GM19099 (cell line): Measurements from ENCODE around the gene PPP2R2C.

ENCODE experiments used
- POLR2A ChIP-seq: IDR thresholded peaks from 3 replicates; pipeline ENCODE4 v1.6.1; 2011; ENCODE audit warnings: low read depth; ENCODE audit not compliant: insufficient read length; ENCODE audit errors: extremely low read depth

PPP2R2C gene

GRCh38 chr4:6419452-6420028, 52.9 kb downstream of the PPP2R2C start:
- no peak for TF ChIP-seq POLR2A

GRCh38 chr4:6418193-6418755, 54.1 kb downstream of the PPP2R2C start:
- no peak for TF ChIP-seq POLR2A

GRCh38 chr4:6417516-6418050, 54.8 kb downstream of the PPP2R2C start:
- TF ChIP-seq POLR2A, result no peak

GRCh38 chr4:6416518-6417286, 55.7 kb downstream of the PPP2R2C start:
- no peak for TF ChIP-seq POLR2A

- TF ChIP-seq POLR2A, result no peak
These were observed 57.2 kb downstream of the PPP2R2C start for GRCh38 chr4:6415031-6415705.

- no peak for TF ChIP-seq POLR2A
These were observed 57.8 kb downstream of the PPP2R2C start for GRCh38 chr4:6414578-6414977.

- no peak for TF ChIP-seq POLR2A
These were observed 61.8 kb downstream of the PPP2R2C start for GRCh38 chr4:6410664-6411063.

- no peak for TF ChIP-seq POLR2A
These were observed 62.3 kb downstream of the PPP2R2C start for GRCh38 chr4:6410068-6410467.

- no peak for TF ChIP-seq POLR2A
These were observed 63.0 kb downstream of the PPP2R2C start for GRCh38 chr4:6409381-6409780.

- TF ChIP-seq POLR2A, result no peak
These were observed 64.2 kb downstream of the PPP2R2C start for GRCh38 chr4:6408263-6408662.

GRCh38 chr4:6405397-6405706, 67.1 kb downstream of the PPP2R2C start:
- no peak for TF ChIP-seq POLR2A

GRCh38 chr4:6404611-6405396, 67.6 kb downstream of the PPP2R2C start:
- no peak for TF ChIP-seq POLR2A

GRCh38 chr4:6403400-6403685, 69.1 kb downstream of the PPP2R2C start:
- no peak for TF ChIP-seq POLR2A

GRCh38 chr4:6402566-6403399, 69.6 kb downstream of the PPP2R2C start:
- no peak for TF ChIP-seq POLR2A
